Measurements from ENCODE around the gene FTCD.
"Not testable (repeated sequence)": the region's sequence is repeated elsewhere in the genome, so short reads cannot be mapped to it uniquely, and the experiment has no call there.

Gene FTCD

DNA sequence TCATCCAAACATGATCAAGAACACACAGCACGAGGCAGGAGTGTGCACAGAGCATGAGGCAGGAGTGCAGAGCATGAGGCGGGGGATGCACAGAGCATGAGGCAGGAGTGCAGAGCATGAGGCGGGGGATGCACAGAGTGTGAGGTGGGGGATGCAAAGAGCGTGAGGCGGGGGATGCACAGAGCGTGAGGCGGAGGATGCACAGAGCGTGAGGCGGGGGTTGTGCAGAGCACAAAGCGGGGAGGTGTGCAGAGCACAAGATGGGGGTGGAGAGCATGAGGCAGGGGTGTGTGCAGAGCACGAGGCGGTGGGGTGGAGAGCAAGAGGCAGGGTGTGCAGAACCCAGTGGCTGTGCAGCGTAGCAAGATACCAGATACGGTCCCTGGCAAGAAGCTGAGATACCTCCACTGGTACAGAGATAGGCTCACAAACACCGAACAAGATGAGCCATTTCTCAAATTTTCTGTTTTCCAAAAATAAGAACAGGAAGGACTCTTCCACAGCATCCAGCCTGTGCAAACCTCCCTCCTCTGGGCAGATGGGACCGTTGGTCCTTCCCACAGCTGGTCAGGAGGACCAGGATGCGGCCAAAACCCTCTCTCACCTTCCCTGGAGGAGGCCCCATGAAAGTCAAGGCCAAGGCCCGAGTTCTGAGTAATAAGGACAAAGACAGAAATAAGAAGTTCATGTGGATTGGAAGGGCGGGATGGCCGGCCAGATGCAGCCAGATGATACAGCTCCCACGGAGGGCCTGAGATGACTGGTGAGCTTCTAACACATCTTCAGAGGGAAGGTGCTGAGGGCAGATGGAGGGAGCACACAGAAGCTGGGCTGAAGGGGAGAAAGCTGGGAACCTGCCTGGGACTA is 16.9 kb upstream of the FTCD start:
- no peak for DNase-seq (ENCODE audit: low spot score)

DNA sequence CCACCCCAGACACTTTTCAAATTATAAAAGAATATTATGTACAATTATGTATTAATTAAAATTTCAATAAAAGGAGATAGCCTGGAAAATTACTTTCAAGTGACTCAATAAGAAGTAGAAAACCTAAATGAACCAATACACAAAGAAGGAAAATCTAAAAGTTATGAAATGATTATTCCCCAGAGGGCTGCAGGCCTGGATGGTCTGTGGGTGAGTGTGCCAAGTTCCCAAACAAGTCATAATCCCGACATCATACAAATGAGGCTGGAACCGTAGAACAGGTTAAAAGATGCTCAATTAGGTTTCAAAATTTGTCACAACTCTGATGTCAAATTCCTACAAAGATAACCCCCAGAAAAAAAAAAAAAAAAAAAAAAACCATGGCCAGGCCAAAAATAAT is 16.2 kb upstream of the FTCD start:
- DNase-seq (ENCODE audit: low spot score): no peak

DNA sequence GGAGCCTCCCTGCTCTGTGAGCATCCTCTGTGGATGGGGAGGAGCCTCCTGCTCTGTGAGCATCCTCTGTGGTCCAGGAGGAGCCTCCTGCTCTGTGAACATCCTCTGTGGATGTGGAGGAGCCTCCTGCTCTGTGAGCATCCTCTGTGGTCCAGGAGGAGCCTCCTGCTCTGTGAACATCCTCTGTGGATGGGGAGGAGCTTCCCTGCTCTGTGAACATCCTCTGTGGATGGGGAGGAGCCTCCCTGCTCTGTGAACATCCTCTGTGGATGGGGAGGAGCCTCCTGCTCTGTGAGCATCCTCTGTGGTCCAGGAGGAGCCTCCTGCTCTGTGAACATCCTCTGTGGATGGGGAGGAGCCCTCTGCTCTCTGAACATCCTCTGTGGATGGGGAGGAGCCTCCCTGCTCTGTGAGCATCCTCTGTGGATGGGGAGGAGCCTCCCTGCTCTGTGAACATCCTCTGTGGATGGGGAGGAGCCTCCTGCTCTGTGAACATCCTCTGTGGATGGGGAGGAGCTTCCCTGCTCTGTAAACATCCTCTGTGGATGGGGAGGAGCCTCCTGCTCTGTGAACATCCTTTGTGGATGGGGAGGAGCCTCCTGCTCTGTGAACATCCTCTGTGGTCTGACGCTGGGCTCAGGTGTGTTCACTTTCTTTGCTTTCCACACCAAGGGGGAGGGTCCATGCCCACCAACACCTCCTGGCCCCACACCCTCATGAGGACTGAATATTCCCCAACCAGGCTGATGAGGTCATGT is 15.2 kb upstream of the FTCD start:
- DNase-seq (ENCODE audit: low spot score): not testable (repeated sequence)

DNA sequence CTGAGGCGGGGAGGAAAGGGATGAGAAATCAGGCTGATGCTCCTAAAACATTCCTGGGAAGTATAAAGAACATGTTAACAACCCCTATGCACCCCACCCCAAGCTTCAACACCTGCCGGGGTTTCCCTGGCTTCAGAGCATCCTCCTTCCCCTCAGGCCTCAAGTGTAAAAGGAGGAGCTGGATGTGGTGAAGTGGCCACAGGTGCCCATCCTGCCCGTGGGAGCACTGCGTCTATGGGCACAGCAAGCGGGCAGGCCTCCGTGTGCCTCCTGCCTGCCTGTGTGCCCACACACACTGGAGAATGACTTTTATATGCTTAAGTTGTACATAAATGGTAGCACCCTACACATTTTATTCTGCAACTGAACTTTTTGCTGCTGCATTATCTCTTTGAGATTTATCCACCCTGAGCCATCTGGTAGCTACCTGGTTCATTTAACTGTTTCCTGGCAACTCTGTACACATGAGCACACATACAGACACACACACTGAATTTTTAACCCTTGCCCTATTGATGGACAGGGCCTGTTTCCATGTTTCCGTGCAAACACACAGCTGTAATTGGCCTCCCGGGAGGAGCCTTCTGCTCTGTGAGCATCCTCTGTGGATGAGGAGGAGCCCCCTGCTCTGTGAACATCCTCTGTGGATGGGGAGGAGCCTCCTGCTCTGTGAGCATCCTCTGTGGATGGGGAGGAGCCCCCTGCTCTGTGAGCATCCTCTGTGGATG is 13.4 kb upstream of the FTCD start:
- DNase-seq (ENCODE audit: low spot score): no peak

DNA sequence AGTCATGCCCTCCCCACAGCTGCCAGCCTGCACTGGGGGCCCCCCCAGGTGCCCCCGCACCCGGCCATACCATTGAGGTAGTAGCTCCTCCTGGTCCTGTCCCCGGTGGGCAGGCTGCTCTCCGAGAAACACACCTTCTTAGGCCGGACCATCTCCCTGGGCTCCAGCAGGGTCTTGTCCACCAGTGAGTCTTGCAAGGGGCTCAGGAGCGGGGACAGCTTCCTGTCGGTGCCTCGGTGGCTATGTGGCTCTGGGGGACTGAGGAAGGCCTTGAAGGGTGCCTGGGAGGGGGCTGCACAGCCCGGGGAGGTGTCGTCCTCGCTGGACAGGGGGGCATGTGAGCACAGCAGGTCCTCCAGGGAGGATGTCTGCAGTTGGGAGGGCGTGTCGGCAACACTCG is 12.9 kb upstream of the FTCD start:
- DNase-seq (ENCODE audit: low spot score): no peak

DNA sequence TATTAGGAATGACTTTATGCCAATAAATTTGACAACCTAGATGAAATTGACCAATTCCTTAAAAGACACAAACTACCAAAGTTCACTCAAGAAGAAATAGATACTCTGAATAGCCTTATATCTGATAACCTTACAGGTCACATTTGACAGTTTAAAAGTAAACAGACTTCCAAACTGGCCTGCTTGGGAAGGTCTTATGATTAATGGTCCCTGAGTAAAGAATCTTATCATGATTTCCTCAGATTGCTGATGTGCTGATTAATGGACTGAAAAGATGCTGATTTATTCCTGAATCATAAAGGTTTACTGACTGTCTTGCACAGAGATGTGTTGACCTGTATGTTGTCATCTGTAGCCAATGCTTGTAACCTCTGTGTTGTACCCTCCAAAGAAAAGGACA is 9.7 kb upstream of the FTCD start:
- DNase-seq (ENCODE audit: low spot score): no peak

DNA sequence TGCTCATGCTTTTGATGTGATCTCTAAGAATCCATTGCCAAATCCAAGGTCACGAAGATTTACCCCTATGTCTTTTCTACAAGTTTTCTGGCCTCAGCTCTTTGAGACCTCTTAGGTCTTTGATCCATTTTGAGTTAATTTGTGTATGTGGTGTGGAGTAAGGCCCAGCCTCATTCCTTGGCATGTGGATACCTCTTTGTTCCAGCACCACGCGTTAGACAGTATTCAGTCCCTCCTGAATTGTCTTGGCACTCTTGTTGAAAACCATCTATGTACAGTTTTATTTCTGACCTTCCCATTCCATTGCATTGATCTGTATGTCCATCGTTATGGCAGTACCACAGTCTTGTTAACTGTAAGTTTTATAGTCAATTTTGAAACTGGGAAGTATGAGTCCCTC is 8.0 kb upstream of the FTCD start:
- DNase-seq (ENCODE audit: low spot score): no peak

DNA sequence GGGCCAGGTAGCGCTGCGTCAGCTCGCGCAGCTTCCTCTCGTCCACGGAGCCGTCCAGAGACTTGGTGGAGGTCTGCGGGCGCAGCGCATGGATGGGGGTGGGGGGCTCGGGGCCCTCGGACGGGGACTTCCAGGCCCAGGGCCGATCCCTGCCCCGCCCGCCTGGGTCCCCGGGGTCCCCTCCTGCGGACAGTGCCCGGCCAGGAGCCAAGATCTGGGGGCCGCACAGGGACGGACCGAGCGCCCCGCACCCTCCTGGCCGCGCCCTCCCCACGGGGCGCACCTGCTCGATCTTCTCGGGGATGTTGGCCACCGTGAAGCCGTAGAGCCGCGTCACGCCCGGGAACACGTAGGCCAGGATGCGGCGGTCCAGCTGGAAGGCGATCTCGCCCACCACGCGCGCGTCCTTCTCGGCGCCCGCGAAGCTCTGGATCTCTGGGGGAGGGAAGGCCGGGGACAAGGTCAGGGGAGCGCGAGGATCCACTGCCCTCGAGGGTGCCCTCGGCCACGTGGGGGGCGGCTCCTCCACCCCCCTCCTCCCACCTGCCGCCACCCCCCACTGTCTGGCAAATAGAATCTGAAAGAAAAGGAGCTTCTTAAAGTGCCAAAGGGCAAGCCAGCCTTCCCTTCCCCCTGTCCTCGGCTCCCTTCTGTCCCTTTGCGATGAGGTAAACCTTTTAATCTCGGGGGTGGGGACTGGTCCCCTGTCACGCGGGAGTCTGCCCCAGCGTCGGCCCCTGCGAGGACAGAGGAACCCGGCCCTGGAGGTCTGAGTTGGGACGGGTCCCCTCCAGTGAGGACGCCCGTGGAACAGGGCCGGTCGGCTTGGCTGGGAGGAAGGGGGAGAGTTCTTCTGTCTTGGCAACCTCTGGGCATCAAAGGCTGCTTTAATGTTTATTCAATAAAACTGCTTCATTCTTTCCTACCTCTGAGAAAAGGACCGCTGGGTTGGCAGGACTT is 6.5 kb upstream of the FTCD start:
- DNase-seq (ENCODE audit: low spot score): no peak

DNA sequence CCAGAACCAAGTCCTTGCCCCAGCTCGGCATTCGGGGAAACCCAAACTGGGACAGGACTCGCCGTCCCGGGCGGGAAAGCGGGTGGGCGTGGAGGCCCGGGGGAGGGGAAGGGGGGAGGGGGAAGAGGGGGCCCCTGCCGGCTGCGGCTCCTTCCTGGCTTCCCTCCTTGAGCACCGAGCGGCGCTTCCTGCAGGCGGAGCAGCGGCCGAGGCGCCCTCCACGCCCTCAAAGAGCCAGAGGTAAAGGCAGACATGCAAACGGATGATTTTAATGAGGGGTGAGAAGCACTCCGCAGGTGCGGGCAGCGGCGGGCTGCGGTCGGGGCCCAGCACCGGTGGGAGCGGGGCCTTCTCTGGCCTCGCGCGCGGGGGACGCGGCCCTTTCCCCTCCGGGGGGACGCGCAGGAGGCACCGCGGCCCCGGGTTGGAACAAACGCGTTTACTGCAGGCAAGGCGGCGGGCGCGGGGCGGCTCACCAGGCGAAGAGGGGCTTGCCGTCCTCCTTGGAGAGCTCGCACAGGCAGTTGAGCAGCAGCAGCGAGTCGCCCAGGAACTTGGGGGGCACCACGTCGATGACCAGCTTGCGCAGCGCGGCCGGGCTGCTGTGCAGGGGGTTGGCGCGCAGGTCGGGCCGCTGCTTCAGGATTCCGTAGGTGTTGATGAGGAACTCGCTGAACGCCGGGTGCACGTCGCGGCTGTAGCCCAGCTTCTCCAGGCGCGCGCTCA is 5.7 kb upstream of the FTCD start:
- DNase-seq (ENCODE audit: low spot score): no peak

DNA sequence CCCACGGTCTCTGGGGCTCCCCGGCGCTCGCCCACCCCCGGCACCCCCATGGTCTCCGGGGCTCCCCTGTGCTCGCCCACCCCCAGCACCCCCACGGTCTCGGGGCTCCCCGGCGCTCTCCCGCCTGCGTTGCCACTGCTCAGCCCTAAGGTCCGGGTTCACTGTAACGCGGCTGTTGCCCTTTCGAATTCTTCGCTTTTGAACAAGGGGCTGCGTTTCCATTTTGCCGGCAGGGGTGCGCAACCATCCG is 5.2 kb upstream of the FTCD start:
- no peak for DNase-seq (ENCODE audit: low spot score)

DNA sequence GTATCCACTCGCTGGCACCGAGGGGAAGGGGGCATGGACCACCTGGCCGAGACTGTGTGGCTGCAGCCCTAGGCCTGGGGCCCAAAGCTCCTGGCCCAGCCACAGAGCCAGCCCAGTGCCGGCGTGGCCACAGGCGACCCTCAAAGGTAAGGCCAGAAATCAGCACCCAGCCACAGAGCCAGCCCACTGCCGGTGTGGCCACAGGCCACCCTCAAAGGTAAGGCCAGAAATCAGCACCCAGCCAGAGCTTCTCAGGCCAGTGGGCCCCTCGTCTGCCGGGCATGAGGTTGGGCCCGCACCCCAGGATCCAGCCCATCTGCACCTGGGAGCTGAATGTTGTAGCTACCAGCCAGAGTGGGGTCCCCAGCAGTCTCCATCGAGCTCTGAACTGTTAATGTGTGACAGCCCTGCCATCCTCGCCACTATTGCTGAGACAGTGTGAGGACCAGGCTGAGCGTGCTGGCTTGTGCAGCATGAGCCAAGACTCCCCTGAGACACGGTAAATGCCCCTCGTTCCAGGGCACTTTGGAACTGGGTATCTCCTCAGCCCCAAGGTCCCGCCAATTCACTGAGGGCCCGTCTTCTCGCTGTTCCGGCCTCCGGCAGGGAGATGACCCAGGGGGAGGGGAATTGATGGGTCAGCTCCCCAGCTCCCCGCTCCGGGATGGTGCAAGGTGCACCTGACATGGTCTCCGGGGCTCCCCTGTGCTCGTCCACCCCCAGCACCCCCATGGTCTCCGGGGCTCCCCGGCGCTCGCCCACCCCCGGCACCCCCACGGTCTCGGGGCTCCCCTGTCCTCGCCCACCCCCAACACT is 4.7 kb upstream of the FTCD start:
- DNase-seq (ENCODE audit: low spot score): no peak

DNA sequence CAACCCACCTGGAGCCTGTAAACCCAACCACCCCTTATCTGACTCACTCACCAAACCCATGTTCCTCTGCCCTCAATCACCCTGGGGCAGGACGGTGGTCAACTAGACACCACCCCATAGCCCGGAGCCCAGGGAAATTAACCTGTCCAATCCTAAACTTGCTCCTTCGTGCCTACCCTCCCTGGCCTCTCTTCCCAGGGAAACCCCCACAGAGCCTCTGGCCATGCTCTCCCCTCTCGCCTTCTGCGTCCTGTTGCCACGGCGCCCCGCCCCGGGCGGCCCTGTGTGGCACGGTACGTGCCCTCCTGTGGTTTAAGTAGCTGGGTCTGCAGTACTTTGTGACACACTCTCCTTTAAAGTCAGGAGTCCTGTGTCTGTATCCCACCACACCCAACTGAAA is 4.0 kb upstream of the FTCD start:
- no peak for DNase-seq (ENCODE audit: low spot score)

DNA sequence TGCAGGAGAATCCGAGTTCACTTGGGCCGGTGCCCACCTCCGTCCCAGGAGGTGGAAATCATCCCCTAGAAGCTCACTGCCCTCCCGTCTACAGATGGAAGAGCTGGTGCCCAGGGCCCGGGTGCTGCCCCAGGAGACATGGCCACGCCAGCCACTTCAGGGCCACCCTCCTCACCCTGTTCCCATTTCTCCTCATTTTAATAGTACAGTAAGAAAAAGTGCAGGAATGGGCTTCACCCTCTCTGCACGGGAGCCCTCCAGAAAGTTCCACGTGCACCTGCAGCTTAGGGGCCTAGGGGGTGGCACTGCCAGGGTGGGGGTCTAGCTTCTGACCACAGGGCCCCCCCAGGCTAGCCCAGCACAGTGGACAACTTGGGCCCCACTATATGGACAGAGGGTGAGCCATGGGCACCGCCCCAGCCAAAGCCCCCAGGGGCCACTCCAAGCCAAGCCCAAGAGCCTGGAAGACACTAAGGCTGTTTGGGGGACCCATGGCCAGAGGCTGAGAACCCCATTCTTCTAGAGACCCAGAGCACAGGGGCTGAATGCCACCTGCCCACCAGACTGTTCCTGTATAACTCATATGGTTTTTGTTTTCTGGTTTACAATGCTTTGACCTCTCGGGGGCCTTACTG is 3.4 kb upstream of the FTCD start:
- no peak for DNase-seq (ENCODE audit: low spot score)

DNA sequence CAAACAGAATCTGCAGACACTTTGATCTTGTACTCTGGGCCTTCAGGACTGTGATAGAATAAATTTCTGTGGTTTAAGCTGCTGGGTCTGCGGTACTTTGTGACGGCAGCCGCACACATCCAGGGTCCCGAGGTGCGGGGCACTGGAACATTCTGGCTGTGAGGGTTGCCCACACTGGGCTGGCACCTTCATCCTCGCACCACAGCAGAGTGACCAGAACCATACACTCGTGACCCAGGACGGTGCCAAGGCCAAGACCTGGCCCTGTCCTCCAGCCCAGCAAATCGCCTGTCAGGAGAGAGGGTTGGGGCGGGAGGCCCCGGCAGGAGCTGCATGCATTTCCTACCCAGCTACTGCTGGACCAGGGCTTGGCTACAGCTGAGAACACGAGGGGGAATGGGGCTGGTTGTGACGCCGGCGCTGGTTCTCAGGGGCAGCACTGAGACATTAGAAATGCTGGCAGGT is 2.6 kb upstream of the FTCD start:
- no peak for DNase-seq (ENCODE audit: low spot score)

DNA sequence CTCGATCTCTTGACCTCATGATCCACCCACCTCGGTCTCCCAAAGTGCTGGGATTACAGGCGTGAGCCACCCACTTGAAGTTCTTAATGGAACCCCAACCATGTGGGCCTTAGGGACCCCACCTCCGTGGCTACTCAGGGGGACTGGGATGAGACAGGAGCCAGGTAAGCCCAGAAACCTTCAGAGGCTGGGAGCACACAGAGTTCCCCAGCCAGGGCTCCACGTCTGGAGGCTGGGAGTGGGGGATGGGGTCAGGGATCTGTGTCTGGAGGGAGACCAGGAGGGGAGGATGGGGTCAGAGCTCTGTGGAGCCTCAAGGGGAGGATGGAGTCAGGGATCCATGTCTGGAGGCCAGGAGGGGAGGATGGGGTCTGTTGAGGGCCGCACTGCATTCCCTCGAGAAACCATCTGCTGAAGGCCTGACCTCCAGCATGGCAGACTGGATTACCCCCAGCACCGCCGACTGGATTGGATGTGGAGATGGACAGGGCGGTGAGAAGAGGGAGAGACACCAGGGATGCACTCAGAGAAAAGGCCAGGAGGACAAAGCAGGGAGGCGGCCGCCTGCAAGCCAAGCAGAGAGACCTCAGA is 2.1 kb upstream of the FTCD start:
- no peak for DNase-seq (ENCODE audit: low spot score)

DNA sequence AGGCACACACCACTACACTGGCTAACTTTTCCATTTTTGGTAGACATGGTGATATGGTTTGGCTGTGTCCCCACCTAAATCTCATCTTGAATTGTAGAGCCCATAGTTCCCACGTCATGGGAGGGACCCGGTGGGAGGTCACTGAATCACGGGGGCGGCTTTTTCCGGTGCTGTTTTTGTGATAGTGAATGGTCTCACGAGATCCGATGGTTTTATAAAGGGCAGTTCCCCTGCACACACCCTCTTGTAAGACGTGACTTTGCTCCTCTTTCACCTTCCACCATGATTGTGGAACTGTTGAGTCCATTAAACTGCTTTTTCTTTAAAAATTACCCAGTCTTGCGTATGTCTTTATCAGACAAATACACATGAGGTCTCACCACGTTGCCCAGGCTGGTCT is 1.3 kb upstream of the FTCD start:
- DNase-seq (ENCODE audit: low spot score): no peak

DNA sequence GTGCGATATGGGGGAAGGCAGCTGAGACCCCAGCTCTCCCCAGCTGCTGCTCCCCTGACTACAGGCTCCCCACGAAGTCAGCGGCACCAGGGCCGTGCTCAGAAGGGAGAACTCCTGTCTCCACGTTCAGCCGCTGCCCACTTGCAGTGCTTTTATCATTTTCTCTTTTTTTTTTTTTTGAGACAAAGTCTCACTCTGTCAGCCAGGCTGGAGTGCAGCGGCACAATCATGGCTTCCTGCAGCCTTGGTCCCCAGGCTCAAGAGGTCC is 933 bp upstream of the FTCD start:
- DNase-seq (ENCODE audit: low spot score): no peak

DNA sequence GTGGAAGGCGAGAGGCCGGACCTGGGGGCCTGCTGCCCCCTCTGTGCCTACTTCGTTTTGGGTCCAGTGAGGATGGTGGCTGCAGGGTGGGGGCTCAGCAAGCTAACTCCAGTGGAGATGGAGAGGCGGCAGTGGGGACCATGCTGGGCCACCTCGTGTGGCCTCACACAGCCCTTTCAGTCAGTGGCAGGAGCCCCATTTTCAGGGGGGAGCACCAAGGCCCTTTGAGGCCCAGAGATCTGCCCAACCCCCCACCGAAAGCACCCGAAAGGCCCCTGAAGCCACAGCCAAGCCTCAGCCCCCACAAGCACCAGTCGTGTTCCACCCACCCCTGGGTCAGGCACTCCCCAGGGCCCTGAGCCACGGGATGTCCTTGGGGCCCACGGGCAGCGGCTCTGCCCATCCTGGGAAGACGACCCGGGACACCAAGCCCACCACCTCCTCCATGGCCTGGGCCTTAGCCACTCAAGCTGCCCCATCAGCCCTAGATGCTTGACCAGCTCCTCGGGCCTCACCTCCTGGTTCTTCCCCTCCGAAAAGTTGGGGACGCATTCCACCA is 345 bp downstream of the FTCD start:
- DNase-seq (ENCODE audit: low spot score): no peak

All from SK-N-DZ (cell line).